Keratinocyte (primary cell): ENCODE measurements around the gene H19.

Experiments
- CTCF ChIP-seq, 3 experiments: IDR thresholded peaks in 1 of 3; conservative IDR thresholded peaks in 1 of 3; optimal IDR thresholded peaks in 1 of 3; 2 replicates in 2 of 3; 3 replicates in 1 of 3; pipeline versions ENCODE3 to v1.5.1; 2011; ENCODE audit warnings: low read length in 3 of 3, mild to moderate bottlenecking in 3 of 3, moderate library complexity in 2 of 3, control low read depth in 1 of 3, inconsistent platforms in 1 of 3; ENCODE audit not compliant: insufficient read depth in 2 of 3; ENCODE audit errors: extremely low read depth in 1 of 3
- EZH2 ChIP-seq: IDR thresholded peaks from one replicate; pipeline ENCODE4 v1.6.1; 2012; ENCODE audit warnings: inconsistent platforms, mild to moderate bottlenecking, low read length, moderate library complexity

- no peak for TF ChIP-seq CTCF (optimal IDR thresholded peaks at IDR 0.05 in 1 of 3, IDR thresholded peaks at IDR 0.05 in 1 of 3, conservative IDR thresholded peaks at IDR 0.05 in 1 of 3; ENCODE audit: extremely low read depth in 1 of 3, insufficient read depth in 2 of 3, low read length in 3 of 3)
- no peak for TF ChIP-seq EZH2
Measured at GRCh38 chr11:1970956-1971355, 26.7 kb downstream of the H19 start.
